HL-60 (cell line): ENCODE measurements around the gene LAMP2.

Source experiments
- DNase-seq, 2 experiments: peaks; one replicate each; pipeline ENCODE4 v3.0.0-alpha.2; 2010 to 2020; ENCODE audit warnings: low read depth in 1 of 2, low spot score in 1 of 2
- H3K27ac ChIP-seq: fragments of 250-450 bp; sonication (Bioruptor Pico); replicated peaks from 2 replicates; pipeline ENCODE4 v1.5.1; 2020; ENCODE audit warnings: mild to moderate bottlenecking, moderate library complexity
- H3K27me3 ChIP-seq: fragments of 250-450 bp; sonication (Bioruptor Pico); 2 replicates; pipeline ENCODE4 v1.5.1; 2021; ENCODE audit warnings: mild to moderate bottlenecking, moderate library complexity; ENCODE audit not compliant: insufficient read depth, poor library complexity, severe bottlenecking
- H3K4me3 ChIP-seq: replicated peaks from 2 replicates; pipeline ENCODE4 v1.5.1; 2011; ENCODE audit warnings: mild to moderate bottlenecking, control low read depth, low read length; ENCODE audit not compliant: insufficient read depth
- CTCF ChIP-seq: IDR thresholded peaks from one replicate; pipeline ENCODE4 v1.5.1; 2011; ENCODE audit warnings: low read length, control low read depth, inconsistent platforms; ENCODE audit not compliant: insufficient read depth
- GABPA ChIP-seq: IDR thresholded peaks from 2 replicates; pipeline ENCODE4 v1.6.1; 2012; ENCODE audit warnings: low read depth
- POLR2AphosphoS5 ChIP-seq: IDR thresholded peaks from 2 replicates; pipeline ENCODE4 v1.6.1; 2012; ENCODE audit warnings: low read depth
- REST ChIP-seq: IDR thresholded peaks from 2 replicates; pipeline ENCODE4 v1.6.1; 2012; ENCODE audit warnings: low read depth; ENCODE audit not compliant: insufficient replicate concordance
- SPI1 ChIP-seq: IDR thresholded peaks from 2 replicates; pipeline ENCODE4 v1.6.1; 2012; ENCODE audit warnings: low read depth, mild to moderate bottlenecking, borderline replicate concordance

LAMP2 gene

GRCh38 chrX:120446498-120446897 is 22.6 kb downstream of the LAMP2 start:
- H3K27ac ChIP-seq, result no peak overlapping the region
- no peak for DNase-seq
- H3K27me3 ChIP-seq, result no peaks in the 10 kb centered on the region
- TF ChIP-seq SPI1 (no peak), POLR2AphosphoS5 (no peak), GABPA (no peak), REST (no peak)
- H3K4me3 ChIP-seq, result no peak overlapping the region

- Histone ChIP-seq H3K27me3 (no peaks in the 10 kb centered on the region), H3K27ac (no peak overlapping the region), H3K4me3 (no peak overlapping the region)
- no peak for TF ChIP-seq CTCF
- no peak for TF ChIP-seq REST
- TF ChIP-seq GABPA, result no peak
- TF ChIP-seq SPI1, result no peak
- TF ChIP-seq POLR2AphosphoS5, result no peak
- DNase-seq, result no peak
Observed at GRCh38 chrX:120439921-120440320, 29.2 kb downstream of the LAMP2 start.

GRCh38 chrX:120429776-120430540 is 39.1 kb downstream of the LAMP2 start:
- no peak for TF ChIP-seq CTCF
- TF ChIP-seq SPI1, result no peak
- no peak for TF ChIP-seq POLR2AphosphoS5
- no peak for TF ChIP-seq REST
- no peak for TF ChIP-seq GABPA
- H3K27ac ChIP-seq, result no peak overlapping the region
- H3K4me3 ChIP-seq, result no peak overlapping the region
- DNase-seq, result no peak
- no peaks in the 10 kb centered on the region for H3K27me3 ChIP-seq
